Esophagus squamous epithelium (tissue), 4 donors: ENCODE results near the gene GNPTAB.

Experiments used
- CTCF ChIP-seq, 6 experiments: fragments of 450-650 bp in 4 of 6; fragments of 200-600 bp in 2 of 6; sonication (generic) in 2 of 6; IDR thresholded peaks; one replicate each; pipeline ENCODE4 v1.5.1; 2016 to 2019; ENCODE audit warnings: antibody characterized with exemption in 6 of 6, mild to moderate bottlenecking in 4 of 6, moderate library complexity in 4 of 6
- POLR2A ChIP-seq, 4 donors: fragments of 450-650 bp; IDR thresholded peaks; one replicate each; pipeline ENCODE4 v1.6.1; 2017; ENCODE audit warnings: antibody characterized with exemption in 4 of 4, mild to moderate bottlenecking in 4 of 4, moderate library complexity in 3 of 4

DNA sequence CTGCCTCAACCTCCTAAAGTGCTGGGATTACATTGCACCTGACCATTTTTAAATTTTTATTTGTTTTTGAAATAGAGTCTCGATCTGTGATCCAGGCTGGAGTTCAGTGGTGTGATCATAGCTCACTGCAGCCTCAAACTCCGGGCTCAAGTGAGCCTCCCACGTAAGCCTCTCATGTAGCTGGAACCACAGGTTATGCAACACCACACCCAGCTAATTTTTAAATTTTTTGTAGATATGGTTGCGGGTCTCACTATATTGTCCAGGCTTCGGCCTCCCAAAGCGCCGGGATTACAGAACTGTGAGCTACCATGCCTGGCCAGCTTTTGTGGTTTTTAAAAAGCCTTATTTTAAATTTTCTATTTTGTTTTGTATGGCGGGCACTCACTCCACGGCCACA, 44.4 kb upstream of the GNPTAB start:
- no peak for TF ChIP-seq CTCF (IDR thresholded peaks at IDR 0.05)
- TF ChIP-seq POLR2A (IDR thresholded peaks at IDR 0.05) = no peak
